Activated T-cell treated with anti-CD3 and anti-CD28 coated beads, Interleukin-2, amount 50 U/mL, for 48 hours (primary cell): Measurements from ENCODE around the gene SLC7A4.

Experiments
- DNase-seq, 2 experiments: peaks; one replicate each; pipeline ENCODE4 v3.0.0-alpha.2; 2020

The SLC7A4 gene

DNA sequence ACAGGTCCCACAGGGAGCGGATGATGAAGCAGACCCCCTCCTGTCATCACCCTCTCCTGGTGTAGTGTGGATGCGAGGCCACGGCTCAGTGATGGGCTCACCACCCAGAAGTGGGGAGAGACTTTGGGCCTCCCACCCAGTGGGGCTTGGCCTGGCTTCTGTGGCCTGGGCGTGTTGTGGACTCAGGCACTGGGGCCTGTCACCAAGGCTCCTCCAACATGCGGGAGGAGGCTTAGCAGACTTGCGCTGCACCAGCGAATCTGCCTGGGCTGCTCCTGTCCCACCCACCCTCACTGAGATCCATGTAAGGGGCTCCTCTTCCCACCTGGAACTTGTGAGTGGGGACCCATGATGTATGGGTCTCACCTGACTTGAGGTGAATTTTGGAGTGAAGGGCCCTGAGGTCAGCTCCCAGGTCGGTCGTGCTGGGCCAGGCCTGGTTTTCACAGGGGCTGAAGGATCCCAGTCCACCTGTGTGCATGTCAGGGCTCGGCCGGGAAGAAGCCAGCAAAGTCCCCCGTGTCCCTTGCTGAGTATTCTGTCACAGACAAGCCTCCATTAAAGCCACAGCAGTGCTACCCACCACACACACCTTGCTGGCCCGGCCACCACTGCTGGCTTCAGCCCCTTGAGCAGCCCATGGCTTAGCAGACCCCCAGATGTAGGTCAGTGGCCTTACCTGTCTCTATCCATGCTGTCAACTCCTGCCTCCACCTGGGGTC, 34.7 kb downstream of the SLC7A4 start:
- peak in 1 of 2 experiments; percentile 27 for DNase-seq

DNA sequence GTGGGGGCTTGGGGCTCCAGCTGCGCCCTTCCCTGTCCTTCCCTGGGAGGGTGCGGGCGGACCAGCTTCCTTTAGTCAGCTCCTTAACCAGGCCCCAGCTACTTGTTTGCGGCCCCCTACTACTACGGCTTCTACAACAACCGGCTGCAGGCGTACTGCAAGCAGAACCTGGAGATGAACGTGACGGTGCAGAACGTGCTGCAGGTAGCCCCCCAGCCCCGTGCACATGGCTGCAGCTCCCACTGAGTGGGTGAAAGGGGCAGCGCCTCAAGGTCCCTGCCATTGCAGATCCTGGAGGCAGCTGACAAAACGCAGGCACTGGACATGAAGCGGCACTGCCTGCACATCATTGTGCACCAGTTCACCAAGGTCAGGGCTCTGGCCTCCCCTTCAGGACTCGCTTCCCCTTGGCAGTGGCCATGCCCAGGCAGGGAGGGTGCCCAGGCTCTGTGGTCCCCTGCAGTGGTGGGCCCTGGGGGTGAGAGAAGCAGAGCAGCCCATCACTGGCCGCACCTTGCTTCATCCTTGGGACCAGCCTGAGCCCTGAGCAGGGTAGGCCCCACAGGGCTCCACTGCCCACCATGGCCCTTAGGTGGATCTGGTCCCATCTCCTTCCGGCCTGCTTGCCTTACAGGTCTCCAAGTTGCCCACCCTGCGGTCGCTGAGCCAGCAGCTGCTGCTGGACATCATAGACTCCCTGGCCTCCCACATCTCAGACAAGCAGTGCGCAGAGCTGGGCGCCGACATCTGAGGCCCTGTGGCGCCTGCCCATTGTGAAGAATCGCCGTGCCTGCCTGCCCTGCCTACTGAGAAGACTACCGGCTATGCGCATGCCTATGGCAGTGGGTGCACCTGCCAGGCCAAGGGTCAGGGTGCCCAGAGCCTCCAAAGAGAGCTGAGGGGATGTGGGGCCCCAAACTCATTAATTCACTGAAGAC, 35.5 kb downstream of the SLC7A4 start:
- DNase-seq = peak in 1 of 2 experiments; percentile 27

DNA sequence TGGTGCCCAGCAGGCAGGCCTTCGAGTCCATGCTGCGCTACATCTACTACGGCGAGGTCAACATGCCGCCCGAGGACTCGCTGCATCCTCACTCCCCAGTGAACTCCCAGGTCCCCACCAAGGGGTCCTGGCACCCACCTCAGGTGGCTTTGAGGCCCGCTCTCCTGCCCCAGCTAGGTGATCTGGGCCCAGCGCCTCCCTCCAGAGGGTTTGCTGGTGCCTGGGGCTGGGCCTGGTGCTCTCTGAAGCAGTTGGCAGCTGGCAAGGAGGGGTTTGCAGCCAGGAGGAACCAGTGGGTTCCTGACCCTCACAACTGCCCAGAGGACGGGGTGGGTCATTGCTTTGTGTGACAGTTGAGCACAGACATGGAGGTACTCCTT, 36.3 kb downstream of the SLC7A4 start:
- no peak for DNase-seq

DNA sequence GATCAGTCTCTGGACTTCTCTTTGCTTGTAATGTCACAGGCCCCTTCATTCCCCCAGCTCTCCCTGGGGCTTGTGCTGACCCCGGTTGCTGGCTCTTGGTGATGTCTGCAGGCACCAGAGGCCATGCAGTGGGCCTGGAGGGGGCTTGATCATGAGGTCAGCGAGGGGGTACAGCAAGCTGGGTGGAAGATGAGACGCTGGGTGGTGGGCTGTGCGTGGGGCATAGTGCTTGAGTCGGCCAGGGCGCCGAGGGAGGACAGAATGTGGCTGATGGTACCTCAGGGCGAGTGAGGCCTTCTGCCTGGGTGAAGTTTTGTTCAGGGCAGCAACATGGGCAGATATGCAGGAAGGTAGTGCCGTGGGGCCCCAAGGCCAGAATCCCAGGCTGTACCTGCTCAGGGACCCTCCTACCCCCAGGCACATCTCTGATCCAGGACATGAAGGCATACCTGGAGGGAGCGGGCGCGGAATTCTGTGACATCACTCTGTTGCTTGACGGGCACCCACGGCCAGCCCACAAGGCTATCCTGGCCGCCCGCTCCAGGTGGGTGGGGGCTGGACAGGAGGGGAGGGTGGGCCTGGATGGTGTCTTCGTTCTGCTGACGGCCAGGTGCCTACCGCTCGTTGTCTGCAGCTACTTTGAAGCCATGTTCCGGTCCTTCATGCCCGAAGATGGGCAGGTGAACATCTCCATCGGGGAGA, 36.9 kb downstream of the SLC7A4 start:
- DNase-seq = no peak

DNA sequence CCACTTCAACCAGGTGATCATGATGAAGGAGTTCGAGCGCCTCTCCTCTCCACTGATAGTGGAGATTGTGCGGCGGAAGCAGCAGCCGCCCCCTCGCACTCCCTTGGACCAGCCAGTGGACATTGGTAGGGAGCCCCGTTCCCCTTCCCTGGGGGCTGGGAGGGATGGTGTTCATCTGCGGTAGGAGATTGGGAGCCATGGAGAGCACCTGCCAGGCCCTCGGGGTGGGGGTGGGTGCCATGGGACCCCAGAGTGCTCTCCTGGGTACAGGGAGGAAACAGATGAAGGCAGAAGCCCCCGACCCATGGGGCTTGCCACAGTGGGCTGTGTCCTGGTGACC, 37.5 kb downstream of the SLC7A4 start:
- no peak for DNase-seq

DNA sequence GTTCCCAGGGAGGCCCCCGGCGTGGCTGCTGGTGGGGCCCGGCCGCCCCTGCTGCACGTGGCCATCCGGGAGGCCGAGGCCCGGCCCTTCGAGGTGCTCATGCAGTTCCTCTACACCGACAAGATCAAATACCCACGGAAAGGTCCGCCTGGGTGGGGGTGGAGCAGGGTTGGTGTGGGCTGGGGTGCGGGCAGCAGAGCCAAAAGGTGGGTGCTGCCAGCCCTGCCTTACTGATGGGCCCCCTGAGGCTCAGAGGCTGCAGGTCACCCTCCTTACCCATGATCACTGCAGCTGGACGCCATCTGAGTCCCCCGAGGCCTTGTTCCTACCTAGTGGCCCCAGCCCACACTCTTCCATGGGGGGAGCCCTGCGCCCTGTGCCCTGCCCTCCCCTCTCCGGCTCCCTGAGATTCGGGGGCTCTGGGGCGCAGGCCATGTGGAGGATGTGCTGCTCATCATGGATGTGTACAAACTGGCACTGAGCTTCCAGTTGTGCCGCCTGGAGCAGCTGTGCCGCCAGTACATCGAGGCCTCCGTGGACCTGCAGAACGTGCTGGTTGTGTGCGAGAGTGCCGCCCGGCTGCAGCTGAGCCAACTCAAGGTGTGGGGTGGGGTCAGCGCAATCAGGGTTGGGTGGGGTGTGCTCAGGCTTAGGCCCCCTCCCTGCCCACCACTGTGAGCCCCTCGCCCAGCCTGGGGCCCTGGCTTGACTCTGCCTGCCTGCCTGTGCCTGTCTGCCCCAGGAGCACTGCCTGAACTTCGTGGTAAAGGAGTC, 38.0 kb downstream of the SLC7A4 start:
- DNase-seq = no peak

DNA sequence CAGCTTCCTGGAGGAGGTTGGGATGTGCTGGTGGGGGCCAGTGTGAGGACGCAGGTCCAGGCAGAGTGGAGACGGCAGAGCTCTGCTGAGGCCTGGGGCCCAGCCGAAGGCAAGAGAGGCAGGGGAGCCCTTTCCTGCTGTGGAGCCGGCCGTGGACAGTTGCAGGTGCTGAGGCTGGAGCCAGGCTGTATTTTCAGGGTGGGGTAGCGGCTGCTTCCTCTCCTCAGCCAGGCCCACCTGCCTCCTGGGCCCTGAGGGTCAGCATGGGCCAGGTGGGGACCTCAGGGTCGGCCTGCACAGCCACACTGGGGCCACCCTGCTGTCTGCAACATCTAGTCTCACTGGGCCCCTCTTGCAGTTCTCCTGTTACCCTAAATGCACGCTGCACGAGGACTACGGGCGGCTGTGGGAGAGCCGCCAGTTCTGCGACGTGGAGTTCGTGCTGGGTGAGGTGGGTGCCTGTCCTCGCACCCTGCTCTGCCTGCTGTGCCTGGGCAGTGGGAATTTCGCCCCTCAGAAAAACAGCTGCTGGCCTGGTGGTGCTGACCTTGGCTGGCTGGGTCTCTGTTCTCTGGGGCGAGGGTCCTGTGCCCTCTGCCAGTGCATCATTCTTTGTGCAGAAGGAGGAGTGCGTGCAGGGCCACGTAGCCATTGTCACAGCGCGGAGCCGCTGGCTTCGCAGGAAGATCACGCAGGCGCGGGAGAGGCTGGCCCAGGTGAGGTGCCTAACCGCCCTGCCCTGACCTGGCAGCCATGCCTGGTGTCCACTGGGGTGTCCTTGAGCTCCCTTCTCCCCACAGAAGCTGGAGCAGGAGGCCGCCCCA, 38.8 kb downstream of the SLC7A4 start:
- no peak for DNase-seq

DNA sequence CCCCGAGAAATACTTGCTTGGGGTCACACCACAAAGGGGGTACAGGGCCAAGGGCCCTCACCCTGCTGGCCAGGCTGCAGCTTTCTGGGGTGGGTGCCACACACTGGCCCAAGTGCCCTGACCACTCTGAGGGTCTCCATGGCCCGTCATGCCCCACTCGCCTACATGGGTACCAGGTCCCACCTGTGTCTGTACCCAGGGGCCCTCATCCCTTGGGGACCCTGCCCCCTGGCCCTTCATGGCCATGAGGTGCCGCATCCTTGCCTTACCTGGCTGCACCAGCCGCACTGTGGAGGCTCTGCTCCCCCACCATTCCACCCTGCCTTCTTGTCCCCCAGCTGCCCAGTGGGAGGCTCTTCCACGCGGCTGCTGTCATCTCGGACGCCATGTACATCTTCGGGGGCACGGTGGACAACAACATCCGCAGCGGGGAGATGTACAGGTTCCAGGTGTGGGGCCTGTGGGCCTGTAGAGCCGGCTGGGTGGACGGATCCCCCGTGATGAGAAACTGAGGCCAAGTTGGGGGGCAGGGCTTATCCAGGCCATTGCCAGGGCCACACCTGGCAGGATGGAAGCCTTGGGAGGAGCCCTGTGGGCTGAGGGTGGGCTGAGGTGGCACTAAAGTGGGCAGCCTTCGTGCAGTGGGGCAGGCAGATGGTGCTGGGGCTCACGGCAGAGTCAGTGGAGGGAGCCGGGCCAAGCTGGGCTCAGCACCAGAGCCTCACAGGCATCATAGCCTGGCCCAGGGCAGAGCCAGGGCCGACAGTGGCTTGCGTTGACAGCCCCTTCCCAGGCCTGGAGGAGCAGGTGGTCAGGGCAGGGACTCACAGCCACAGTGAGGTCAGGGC, 39.7 kb downstream of the SLC7A4 start:
- no peak for DNase-seq

DNA sequence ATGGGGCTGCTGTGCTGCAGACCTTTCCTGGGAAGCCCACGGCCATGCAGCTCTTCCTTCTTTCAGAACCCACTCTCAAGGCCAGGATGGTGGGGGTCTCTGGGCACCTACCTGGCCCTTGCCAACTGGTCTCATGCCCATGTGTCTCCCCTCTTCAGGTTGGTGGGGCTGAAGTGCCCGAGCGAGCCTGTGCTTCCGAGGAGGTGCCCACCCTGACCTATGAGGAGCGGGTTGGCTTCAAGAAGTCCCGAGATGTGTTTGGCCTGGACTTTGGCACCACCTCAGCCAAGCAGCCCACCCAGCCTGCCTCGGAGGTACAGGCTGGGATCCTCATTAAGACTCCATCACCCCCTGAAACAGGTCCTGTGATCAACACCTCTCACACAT, 40.3 kb downstream of the SLC7A4 start:
- no peak for DNase-seq

DNA sequence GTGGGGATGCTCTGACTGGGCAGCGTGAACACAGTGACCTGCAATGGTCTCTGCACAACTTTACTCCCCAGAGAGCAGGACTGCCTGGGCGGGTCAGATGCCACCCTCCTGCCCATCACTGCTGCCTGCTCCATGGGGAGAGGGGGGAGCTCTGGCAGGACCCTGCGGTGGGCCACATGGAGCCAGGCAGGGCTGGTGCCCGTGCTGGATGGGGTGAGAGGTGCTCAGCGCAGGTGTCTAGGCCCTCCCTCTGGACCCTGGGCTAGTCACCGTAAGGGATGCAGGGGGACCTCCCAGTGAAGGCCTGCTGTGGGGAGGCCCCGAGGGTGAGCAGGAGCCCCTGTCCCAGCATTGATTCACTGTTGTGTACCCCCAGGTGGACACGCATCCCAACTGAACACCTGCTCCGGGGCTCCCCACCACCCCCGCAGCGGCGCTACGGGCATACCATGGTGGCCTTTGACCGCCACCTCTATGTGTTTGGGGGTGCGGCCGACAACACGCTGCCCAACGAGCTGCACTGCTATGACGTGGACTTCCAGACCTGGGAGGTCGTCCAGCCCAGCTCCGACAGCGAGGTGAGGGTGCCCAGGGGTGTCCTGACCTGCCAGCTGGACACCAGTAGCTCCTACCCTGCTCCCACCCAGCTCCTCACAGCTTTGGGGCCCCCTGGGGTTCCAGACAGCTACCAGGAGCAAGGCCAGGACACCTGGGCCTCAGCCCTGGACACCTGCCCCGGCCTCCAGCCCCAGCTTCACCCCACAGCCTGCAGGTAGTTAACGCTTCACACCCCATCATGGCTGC, 40.9 kb downstream of the SLC7A4 start:
- no peak for DNase-seq

DNA sequence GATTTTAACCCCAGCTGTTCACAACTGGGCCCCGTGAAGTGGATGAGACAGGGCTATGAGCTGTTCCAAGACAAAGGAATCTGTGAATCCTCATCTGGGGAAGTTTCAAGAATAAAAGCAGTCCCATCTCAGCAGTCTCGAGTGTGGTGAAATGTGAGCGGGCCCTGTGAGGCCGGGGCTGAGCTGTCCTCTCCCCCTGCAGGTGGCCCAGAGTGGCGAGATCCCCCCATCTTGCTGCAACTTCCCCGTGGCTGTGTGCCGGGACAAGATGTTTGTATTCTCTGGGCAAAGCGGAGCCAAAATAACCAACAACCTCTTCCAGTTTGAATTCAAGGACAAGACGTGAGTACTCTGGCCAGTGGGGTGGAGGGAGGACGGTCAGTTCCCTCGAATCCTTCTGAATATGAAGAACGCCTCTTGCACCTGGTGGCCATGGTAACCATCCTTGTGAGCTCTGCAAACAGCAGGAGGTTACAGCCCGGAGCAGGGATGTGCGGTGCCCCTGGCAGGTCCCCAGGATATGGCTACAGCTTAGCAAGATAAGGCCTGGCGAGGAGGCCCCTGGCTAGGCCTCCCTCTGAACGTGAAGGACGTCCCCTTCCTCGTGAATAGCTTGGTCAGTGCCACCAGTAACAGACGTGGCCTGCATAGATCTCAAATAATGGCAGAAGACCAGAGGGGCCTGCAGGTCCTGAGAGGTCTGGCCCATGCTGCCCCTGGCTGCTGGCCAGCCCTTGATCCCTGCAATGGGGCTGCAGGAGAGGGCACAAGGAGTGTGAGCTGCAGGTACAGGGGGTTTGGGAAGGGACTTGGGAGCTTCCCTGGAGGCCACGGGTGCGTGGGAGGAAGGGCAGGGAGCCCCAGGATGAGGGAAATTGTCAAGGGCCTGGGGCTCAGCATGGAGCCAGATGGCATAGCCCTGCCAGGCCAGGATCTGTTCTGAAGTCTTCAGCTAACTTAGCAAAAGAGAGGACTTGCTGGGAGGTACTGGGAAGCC, 41.9 kb downstream of the SLC7A4 start:
- no peak for DNase-seq

DNA sequence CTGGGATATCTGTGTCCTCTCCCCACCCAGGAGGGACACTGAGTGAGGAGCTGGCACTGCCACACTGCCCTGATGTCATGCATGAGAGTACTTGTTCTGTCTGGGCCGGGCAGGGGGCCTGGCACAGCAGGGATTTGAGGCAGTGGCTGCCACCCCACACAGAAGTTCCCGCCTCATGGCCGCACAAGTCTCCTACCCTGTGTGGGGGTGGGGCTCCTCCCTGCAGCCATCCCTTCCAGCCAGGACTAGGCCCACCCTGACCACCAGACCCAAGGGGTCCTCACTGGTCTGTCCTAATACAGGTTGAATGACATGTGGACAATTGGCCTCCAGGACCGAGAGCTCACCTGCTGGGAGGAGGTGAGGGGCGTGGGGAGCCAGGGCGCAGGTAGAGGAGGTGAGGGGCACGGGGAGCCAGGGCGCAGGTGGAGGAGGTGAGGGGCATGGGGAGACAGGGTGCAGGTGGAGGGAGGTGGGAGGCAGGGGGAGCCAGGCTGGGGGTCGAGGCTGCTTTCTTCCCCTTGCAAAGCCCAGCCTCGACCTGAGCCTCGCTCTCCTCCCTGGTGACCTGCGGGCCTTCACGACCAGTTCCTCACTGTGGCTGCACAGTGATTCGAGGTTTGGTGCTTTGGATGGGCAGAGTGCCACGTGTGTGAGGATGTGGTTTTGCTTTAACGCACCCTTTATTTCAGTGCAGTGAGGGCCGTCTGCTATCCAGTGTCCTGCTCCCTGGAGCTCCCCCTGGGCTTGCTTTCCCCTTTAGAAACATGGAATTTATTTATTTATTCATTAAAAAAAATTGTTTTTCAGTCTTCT, 42.8 kb downstream of the SLC7A4 start:
- DNase-seq = no peak

DNA sequence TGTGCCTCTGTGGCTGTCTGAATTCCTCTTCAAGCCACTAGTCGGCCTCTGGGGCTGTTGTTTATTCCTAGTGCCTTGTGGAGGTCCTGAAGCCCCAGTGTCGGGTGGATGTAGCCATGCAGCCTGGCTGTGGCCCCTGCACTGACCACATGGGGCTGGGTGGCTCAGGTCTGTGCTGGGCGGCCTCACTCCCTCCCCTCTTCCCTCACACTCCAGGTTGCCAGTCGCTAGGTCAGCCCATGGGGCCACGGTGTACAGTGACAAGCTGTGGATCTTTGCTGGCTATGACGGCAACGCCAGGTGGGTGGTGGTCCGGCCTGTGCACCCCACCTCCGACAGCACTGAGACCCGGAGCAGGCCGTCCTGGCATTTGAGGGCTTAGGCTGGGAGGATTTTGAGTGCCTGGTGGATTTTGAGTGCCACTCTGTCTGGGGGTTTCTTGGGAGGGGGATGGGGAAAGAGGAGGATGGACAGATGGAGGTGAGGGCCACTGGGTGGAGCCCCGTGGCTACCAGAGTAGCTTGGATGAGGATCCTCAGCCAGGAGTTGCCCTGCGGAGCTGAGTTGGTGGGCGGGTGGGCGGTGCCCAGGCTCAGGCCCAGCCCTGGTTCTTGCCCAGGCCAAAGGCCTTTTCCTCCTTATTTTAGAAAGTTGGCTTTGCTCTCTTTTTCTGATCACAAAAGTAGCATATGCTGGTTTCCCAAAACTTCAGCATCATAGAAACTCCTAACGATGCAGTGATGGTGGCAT, 43.6 kb downstream of the SLC7A4 start:
- no peak for DNase-seq

DNA sequence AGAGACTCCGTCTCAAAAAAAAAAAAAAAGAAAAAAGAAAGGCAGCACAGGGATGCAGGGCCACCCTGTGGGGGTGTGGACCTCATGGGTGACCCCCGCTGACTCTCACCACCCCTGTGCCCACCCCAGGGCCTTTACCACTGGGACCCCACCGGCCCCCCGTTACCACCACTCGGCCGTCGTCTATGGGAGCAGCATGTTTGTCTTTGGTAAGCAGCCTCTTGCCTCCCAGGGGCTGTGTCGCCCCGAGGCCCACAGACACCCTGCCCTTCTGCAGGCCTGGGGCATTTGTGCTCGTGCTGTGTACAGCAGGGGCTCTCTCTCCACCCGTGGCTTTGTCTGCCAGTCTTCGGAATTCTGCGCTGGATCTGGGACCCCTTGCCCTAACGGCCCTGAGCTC, 45.0 kb downstream of the SLC7A4 start:
- DNase-seq = no peak

DNA sequence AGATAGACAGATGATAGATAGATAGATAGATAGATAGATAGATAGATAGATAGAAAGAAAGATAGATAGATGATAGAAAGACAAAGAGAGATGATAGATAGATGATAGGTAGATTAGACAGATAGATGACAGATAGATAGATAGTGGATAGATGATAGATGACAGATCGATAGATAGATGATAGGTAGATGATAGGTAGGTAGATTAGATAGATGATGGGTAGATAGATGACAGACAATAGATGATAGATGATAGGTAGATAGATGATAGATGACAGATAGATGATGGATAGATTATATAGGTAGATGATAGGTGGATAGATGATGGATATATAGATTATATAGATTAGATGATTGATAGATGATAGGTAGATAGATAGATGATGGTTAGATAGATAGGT, 46.0 kb downstream of the SLC7A4 start:
- no peak for DNase-seq

DNA sequence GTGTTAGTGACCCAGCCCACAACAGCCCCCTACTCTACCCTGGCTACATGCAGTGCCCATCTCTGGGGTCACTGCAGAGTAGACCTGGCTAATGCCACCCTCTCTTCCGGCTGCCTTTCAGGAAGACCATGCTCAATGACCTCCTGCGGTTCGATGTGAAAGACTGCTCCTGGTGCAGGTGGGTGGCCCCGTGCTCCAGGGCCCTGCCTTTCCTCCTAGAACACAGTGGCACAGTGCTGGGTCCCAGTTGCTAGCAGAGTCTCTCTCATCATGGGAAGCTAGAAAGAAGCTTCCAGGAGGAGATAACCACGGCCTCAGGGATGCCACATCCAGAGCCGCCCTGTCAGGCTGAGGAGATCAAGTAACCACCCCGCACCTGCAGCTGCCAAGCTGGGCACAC, 46.6 kb downstream of the SLC7A4 start:
- no peak for DNase-seq

DNA sequence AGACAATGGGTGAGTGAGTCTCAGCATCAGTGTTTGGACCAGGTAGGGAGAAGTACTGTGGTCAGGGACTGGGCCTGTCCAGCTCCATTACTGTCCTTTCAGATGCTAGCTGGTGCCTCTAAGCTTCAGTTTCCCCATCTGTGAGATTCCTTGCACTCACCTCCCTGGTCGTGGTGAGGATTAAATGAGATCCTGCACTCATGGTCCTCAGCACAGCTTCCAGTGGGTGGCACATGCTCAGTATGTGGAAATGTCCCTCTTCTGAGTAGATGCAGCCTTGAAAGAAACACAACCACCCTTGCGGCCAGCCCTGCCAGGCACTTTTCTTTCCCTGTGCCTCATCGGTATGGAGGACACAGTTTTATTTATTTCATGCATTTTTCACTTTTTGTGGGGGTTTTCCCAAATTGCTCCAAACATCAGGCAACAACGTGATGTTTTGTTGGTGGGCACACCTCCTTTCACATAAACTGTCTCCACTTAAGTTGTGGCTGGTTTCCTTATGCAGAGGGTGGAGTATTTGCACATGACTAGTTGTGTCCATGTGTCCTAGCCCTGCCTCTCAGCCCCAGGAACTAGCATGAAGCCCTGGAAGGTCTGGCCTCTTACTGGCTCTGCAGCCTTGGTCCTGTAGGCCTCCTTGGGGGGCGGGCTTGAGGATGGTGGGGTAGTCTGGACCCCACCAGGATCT, 49.1 kb downstream of the SLC7A4 start:
- no peak for DNase-seq
